Heart left ventricle (tissue), 13 donors: Measurements from ENCODE around the gene DLX5.

Source experiments
- CTCF ChIP-seq, 12 donors: fragments of 200-600 bp; sonication (generic) in 4 of 12; IDR thresholded peaks; one replicate each; pipeline versions ENCODE4 v1.5.0 to v1.8.0; 2018 to 2022; ENCODE audit warnings: antibody characterized with exemption in 12 of 12, mild to moderate bottlenecking in 5 of 12
- POLR2A ChIP-seq, 2 donors: fragments of 450-650 bp; IDR thresholded peaks; one replicate each; pipeline ENCODE4 v1.6.1; 2017; ENCODE audit warnings: antibody characterized with exemption in 2 of 2, mild to moderate bottlenecking in 2 of 2, moderate library complexity in 2 of 2
- donor health status: ischemic (EF 13 %, LVEDD 7.1; RV severe dilation, severe dysfunction).
- donor health status: DM: no; HTN: yes; CAD: no.
- donor health status: DM: no; HTN: no; CAD: no.
- donor health status: ischemic (EF 25% LVEDD 6.9; RV normal size, moderate dysfunction).
- donor health status: ischemic (EF 25% LVEDD 5.7; RV mildly dilated, moderate dysfunction).
- donor health status: ischemic (EF 35%, LVEDD 5.7; RV mildly dilated, moderate dysfunction).
- donor health status: nonischemic (EF 11% LVEDD 7.7; RV severe dilation, severe dysfunction).
- donor health status: DM: yes; HTN: yes; CAD: no.
- donor health status: PGD.
- donor health status: ischemic (EF 29% LVEDD 5.4; RV normal size, mild dysfunction).
- donor health status: nonischemic (EF 23%, LVEDD 6.1; RV moderate dilation, normal function).

GRCh38 chr7:97011104-97011503 is 13.5 kb downstream of the DLX5 start:
- TF ChIP-seq CTCF (IDR thresholded peaks at IDR 0.05) (no peak), POLR2A (IDR thresholded peaks at IDR 0.05) (no peak)
